T-helper 2 cell treated with Interferon-gamma antibody and Interleukin-4, amounts not matched to agents 100 ng/mL and 5 ng/mL, for 36 hours (primary cell): ENCODE results near the gene IMMT. TPM values are rescaled to one million over a fixed set of nuclear protein-coding genes. Genes with fewer than 3 reads are reported as not detected.
"Not testable (repeated sequence)": the region's sequence is repeated elsewhere in the genome, so short reads cannot be mapped to it uniquely, and the experiment has no call there.

Experiments
- intact Hi-C: fragments of 100-400 bp; cut with micrococcal nuclease; formaldehyde crosslinking; loops from one replicate; pipeline ENCODE4 v1.15.1; 2023
- total RNA-seq: library from RNA; stranded (reverse); gene quantifications from 2 replicates; pipeline ENCODE4 v1.2.3, GENCODE V29; 2022

The IMMT gene
- total RNA-seq, 1 donor from 2014 or later, result 169 TPM

DNA sequence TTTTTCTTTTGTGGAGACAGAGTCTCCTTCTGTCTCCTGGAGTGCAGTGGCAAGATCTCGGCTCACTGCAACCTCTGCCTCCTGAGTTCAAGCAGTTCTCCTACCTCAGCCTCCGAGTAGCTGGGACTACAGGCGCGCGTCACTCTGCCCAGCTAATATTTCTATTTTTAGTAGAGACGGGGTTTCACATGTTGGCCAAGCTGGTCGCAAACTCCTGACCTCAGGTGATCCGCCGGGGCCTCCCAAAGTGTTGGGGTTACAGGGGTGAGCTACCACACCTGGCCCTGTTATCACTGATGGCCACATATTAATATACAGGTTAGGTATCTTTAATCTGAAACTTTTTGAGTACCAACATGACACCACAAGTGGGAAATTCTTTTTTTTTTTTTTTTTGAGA, 7.4 kb upstream of the IMMT start:
- intact Hi-C loops, result no loop called here

GRCh38 chr2:86202336-86202692, 7.1 kb upstream of the IMMT start:
- intact Hi-C loops, result no loop called here

DNA sequence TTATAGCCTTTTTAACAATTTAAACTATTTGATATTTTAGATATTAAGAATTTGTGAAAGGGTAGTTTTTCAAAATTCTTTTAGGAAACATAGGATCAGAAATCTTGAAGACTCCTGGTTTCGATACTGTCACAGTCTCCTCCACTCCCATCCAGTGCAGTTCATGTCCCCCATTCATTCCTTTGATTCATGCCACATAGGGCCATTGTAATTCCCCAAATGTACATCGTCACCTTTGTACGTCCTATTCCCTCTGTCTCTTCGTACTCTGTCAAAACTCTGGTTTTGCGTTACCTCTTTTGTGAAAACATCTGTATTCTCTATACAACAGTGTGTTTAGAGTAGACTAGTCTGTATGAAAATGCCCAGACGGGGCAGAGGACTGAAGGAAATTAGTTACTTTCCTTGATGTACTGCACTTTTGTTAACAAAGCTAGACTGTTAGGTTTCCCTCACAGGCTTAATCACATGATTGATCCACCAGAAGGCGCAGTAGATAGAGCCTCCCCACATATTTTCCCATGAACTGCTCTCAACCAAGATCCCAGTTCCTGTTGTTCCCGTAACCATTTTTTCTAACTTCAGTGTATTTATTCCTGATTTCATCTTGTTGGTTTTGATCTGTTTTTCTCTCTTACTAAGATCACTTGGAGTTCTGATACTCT, 6.5 kb upstream of the IMMT start:
- intact Hi-C loops, result no loop called here

GRCh38 chr2:86200564-86200963, 5.3 kb upstream of the IMMT start:
- intact Hi-C loops, result not testable (repeated sequence)

DNA sequence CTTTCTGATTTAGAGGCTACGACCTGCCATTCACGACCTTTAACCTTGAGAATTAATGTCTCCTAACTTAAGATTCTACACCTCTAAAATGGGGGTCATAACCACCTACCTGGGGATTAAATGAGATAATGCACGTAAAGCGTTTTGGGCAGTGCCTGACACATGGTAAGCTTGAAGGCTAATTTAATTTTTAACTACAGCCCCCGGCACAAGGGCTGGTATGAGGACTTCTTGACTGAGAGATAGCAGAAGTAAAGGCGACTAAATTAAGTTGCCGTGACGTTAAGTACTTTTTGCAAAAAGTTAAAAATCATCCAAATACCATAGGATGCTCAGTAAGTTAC, 4.5 kb upstream of the IMMT start:
- intact Hi-C loops, result loop anchor here (5.0 to 10.0 kb wide), 3 partner anchors 163 to 365 kb away; partner anchors contain the start of gene CHMP3

- intact Hi-C loops, result loop anchor here (1.0 to 10.0 kb wide), 8 partner anchors 11 to 579 kb away; partner anchors contain the start of genes CHMP3, POLR1A, RNF103 and USP39
These were observed 636 bp upstream of the IMMT start for GRCh38 chr2:86195808-86196387.

GRCh38 chr2:86194751-86195054, 559 bp downstream of the IMMT start:
- intact Hi-C loops, result loop anchor here (1.0 to 10.0 kb wide), 8 partner anchors 9 to 578 kb away; partner anchors contain the start of genes CHMP3, POLR1A, RNF103 and USP39

- intact Hi-C loops, result loop anchor here (2.0 to 10.0 kb wide), 4 partner anchors 339 to 577 kb away; partner anchors contain the start of genes CHMP3, RNF103 and USP39
These were observed 1.2 kb downstream of the IMMT start for GRCh38 chr2:86193901-86194567.

GRCh38 chr2:86189782-86190416, 5.4 kb downstream of the IMMT start:
- intact Hi-C loops, result loop anchor here (10.0 kb wide), 2 partner anchors 335 to 375 kb away; partner anchors contain the start of gene CHMP3

DNA sequence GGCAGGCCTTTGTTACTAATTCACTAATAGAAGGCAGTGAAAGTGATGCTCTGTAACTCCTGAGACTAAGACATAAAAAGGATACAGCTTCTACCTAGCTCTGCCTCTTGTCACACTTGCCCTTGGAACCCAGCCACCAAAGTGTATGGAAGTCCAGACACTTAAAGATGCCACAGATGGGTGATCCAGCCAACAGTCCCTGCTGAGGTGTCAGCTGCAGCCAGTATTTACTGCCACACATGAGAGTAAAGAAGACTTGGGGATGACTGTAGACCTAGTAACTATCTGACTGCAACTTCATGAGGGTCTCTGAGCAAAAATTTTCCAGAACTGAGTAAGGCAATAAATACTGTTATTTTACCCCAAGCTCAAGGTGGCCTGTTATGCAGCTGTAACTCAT, 8.8 kb downstream of the IMMT start:
- intact Hi-C loops, result no loop called here

GRCh38 chr2:86185517-86186212, 9.6 kb downstream of the IMMT start:
- intact Hi-C loops, result loop anchor here (1.0 kb wide), 1 partner anchor 10 kb away; the partner anchor contains the start of gene IMMT

GRCh38 chr2:86176597-86176996, 18.7 kb downstream of the IMMT start:
- intact Hi-C loops, result no loop called here

DNA sequence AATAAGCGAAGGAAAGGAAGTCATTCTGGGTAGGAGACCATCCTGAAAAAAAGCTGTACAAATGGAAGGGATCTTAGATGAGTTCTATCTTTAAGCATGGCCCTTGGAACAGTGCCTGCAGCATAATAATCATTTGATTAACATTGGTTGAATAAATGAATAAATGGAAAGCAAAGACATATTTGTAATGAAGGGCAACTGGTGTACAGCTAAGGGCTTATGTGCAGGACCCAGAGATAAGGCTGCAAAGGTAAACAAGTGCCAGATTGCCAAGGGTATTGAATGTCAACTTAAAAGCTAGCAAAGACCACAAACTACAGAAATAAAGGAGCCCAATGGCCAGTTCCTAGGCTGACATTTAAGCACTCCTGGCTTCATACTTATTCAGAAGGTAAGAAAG, 19.4 kb downstream of the IMMT start:
- intact Hi-C loops, result no loop called here

DNA sequence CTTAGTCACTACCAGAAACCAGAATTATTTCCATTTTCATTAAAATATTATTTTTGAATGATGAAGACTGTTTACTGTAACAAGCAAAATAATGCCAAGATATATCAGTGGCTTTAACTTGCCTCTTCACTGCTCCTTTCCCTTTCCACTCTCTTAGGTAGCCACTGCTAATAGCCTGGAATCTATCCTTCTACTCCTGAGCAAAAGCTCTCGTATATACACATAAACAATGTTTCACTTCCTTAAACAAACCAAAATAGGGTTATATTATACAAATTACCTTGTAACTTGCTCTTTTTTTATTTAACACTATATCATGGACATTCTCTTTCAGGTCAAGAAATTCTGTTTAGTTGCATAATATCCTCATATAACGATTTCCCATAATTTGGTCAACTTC, 20.8 kb downstream of the IMMT start:
- intact Hi-C loops, result no loop called here

- intact Hi-C loops, result no loop called here
These were observed 22.7 kb downstream of the IMMT start for GRCh38 chr2:86172610-86173009.

- intact Hi-C loops, result no loop called here
These were observed 24.0 kb downstream of the IMMT start for GRCh38 chr2:86171295-86171694.

- intact Hi-C loops, result no loop called here
These were observed 24.8 kb downstream of the IMMT start for GRCh38 chr2:86170449-86170848.

DNA sequence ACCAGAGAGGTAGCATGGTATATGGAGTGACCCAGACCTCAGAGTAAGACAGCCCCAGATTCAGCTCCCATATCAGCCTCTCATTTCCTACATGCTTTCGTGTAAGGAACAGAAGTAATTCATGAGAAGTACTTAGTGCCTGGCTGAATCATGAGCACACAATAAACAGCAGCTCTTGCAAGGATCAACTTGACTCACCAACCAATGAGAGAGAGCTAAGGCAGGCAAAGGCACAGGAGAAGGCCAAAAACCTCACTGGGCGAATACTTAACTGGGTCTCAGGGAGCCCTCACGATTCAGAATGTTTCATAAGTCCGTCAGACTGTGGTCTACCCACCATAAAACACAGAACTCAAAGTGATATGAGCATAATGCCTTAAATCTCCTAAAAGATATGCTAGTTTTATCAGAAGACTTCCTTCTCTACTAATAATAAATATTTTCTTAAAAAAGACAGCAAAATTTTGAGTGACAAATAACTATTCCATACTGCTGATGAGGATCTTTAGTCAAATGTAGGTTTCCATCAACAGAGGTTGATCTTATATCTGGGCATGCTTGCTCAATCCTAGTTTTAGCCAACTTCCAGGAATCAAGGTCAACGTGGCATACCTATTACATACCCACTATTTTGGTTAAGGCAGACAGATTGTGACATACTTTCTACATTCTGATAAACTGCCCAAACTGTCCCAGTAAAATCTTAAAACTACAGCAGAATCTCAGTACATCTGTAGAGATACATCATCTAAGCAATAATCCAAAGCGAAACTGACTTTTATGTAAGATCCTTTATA, 34.9 kb downstream of the IMMT start:
- intact Hi-C loops, result no loop called here

DNA sequence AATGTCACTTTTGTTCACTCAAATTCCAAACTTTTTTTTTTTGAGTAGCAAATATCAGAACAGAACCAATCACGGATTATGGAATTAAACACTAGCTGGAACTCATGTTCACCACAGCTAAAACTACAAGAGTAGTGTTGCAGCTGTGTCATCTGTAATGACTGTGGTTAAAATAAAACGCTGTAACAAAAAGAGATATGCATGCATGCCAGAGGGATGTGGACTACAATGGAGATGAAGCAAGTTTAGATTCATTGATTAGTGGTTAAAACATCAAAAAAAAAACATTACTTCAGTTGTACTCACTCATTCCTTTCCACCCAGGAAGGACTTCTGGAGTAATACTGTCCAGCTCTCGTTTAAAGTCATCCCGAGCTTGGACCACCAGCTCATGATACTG, 37.0 kb downstream of the IMMT start:
- intact Hi-C loops, result no loop called here

GRCh38 chr2:86157009-86157556, 38.2 kb downstream of the IMMT start:
- intact Hi-C loops, result no loop called here
